ENCODE measurements around the gene PTPN4. TPM values are rescaled to one million over a fixed set of nuclear protein-coding genes. Genes with fewer than 3 reads are reported as not detected.

Gene PTPN4
- total and polyA plus RNA-seq, 9 of the 15 experiments (the other 6 are each of a cell fraction or from before 2014, with no cell fraction given), result 5.0 to 32.8 (median 27.3) TPM

- no peak for TF ChIP-seq ZNF507 (tag; conservative IDR thresholded peaks at IDR 0.05)
- peak; percentile 83 for TF ChIP-seq MTA1 (IDR thresholded peaks at IDR 0.05; ENCODE audit: borderline replicate concordance)
- no peak for TF ChIP-seq ATF1 (CRISPR knock-in tag; IDR thresholded peaks at IDR 0.05)
- peak; percentile 79 for TF ChIP-seq ATF1 (tag; IDR thresholded peaks at IDR 0.05)
- TF ChIP-seq MCM7 (IDR thresholded peaks at IDR 0.05), result no peak
- peak in 1 of 3 experiments; percentile 45; a peak in 2 of 6 replicates for TF ChIP-seq CTCF (IDR thresholded peaks at IDR 0.05 in 2 of 3, conservative IDR thresholded peaks at IDR 0.05 in 1 of 3; ENCODE audit: insufficient read depth in 2 of 3, low read depth in 1 of 3, low read length in 3 of 3)
- peak; percentile 66 for TF ChIP-seq TOE1 (IDR thresholded peaks at IDR 0.05; ENCODE audit: borderline replicate concordance)
- peak; percentile 45; the same call in 1 of the 2 replicates for TF ChIP-seq TOE1 (CRISPR knock-in tag; IDR thresholded peaks at IDR 0.05; ENCODE audit: borderline replicate concordance, low read depth)
- TF ChIP-seq ZNF316 (IDR thresholded peaks at IDR 0.05), result no peak
- no peak for TF ChIP-seq ZNF76 (CRISPR knock-in tag; IDR thresholded peaks at IDR 0.05; ENCODE audit: borderline replicate concordance)
- TF ChIP-seq NFIC (IDR thresholded peaks at IDR 0.05), result peak; percentile 52
- peak; percentile 32; the same call in 1 of the 2 replicates for TF ChIP-seq JUND (IDR thresholded peaks at IDR 0.05; ENCODE audit: borderline replicate concordance, low read depth, low read length)
- peak; percentile 55; the same call in 2 of the 3 replicates for TF ChIP-seq JUND (tag; IDR thresholded peaks at IDR 0.05; ENCODE audit: borderline replicate concordance, low read depth, low read length)
- peak; percentile 94 for TF ChIP-seq GATAD2B (IDR thresholded peaks at IDR 0.05; ENCODE audit: borderline replicate concordance)
- no peak for TF ChIP-seq ZBTB12 (CRISPR knock-in tag; IDR thresholded peaks at IDR 0.05)
- peak; percentile 39; the same call in 1 of the 2 replicates for TF ChIP-seq TCF3 (CRISPR knock-in tag; IDR thresholded peaks at IDR 0.05)
- peak; percentile 18 to 23; a peak in 2 of 4 replicates for TF ChIP-seq ARNT (IDR thresholded peaks at IDR 0.05)
- peak; percentile 34 for TF ChIP-seq SMAD1 (IDR thresholded peaks at IDR 0.05; ENCODE audit: low read depth, low read length, partially characterized antibody)
- TF ChIP-seq ZNF431 (CRISPR knock-in tag; IDR thresholded peaks at IDR 0.05), result no peak
- TF ChIP-seq, protein P1, sequence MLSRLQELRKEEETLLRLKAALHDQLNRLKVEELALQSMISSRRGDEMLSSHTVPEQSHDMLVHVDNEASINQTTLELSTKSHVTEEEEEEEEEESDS (CRISPR knock-in tag; IDR thresholded peaks at IDR 0.05), result no peak
- peak in 1 of 2 experiments; percentile 88; a peak in 2 of 4 replicates for TF ChIP-seq KDM1A (IDR thresholded peaks at IDR 0.05)
- no peak for TF ChIP-seq TCFL5 (CRISPR knock-in tag; conservative IDR thresholded peaks at IDR 0.05)
- no peak for TF ChIP-seq GABPB2 (CRISPR knock-in tag; conservative IDR thresholded peaks at IDR 0.05)
- no peak for TF ChIP-seq ZNF134 (CRISPR knock-in tag; conservative IDR thresholded peaks at IDR 0.05)
- no peak for TF ChIP-seq POU5F1 (IDR thresholded peaks at IDR 0.05; ENCODE audit: borderline replicate concordance, low read depth, low read length, partially characterized antibody)
- peak; percentile 88 for TF ChIP-seq ZBTB7A (IDR thresholded peaks at IDR 0.05; ENCODE audit: borderline replicate concordance, control insufficient read depth, low read depth, low read length)
- TF ChIP-seq PHTF2 (CRISPR knock-in tag; IDR thresholded peaks at IDR 0.05), result no peak
- no peak for TF ChIP-seq CEBPB (tag; IDR thresholded peaks at IDR 0.05)
- peak; percentile 80 for TF ChIP-seq DPF2 (IDR thresholded peaks at IDR 0.05)
Observed at GRCh38 chr2:119759451-119760236, at the start of gene PTPN4 (continued).

All from K562 (cell line).